Measurements from ENCODE around the gene VKORC1L1.
"Not testable (repeated sequence)": the region's sequence is repeated elsewhere in the genome, so short reads cannot be mapped to it uniquely, and the experiment has no call there.

DNA sequence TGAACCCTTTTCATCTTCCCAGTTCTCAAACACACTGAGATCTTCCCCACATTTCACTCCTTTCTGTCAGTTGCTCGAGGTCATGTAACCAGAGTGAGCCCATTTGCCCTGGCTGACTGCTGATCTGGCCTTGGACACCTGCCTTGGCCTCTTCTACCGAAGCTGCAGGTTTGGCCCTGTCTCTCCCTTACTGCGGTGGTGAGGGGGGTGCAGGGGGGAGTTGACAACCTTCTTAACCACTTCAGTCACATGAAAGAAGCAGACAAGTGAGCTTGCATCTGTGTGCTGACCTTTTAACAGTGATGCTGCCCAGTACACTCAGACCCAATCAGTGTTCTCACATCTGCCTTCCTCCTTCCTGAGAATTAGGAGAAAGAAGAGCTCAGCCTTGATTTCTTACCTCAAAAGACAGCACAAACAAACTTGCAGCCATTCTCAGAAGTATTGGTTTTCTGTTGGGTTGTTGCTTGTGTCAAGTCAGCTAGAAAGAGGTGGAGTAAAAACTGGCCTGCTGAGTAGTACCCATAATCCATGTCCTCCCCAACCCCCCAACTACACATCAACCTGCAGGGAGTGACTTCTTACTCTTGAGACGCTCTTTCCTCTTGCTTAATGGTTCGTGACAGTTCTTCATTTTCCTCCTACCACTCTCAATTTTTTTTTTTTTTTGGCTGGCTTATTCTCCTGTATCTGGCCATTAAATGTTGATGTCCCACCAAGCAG lies 15.7 kb downstream of the VKORC1L1 start:
- not testable (repeated sequence) for TF ChIP-seq POLR2AphosphoS5 (IDR thresholded peaks at IDR 0.05; ENCODE audit: low read depth); CTCF (IDR thresholded peaks at IDR 0.05; ENCODE audit: insufficient read depth, low read length); GABPA (IDR thresholded peaks at IDR 0.05; ENCODE audit: low read depth); SPI1 (IDR thresholded peaks at IDR 0.05; ENCODE audit: borderline replicate concordance, low read depth)
- TF ChIP-seq, protein P1, sequence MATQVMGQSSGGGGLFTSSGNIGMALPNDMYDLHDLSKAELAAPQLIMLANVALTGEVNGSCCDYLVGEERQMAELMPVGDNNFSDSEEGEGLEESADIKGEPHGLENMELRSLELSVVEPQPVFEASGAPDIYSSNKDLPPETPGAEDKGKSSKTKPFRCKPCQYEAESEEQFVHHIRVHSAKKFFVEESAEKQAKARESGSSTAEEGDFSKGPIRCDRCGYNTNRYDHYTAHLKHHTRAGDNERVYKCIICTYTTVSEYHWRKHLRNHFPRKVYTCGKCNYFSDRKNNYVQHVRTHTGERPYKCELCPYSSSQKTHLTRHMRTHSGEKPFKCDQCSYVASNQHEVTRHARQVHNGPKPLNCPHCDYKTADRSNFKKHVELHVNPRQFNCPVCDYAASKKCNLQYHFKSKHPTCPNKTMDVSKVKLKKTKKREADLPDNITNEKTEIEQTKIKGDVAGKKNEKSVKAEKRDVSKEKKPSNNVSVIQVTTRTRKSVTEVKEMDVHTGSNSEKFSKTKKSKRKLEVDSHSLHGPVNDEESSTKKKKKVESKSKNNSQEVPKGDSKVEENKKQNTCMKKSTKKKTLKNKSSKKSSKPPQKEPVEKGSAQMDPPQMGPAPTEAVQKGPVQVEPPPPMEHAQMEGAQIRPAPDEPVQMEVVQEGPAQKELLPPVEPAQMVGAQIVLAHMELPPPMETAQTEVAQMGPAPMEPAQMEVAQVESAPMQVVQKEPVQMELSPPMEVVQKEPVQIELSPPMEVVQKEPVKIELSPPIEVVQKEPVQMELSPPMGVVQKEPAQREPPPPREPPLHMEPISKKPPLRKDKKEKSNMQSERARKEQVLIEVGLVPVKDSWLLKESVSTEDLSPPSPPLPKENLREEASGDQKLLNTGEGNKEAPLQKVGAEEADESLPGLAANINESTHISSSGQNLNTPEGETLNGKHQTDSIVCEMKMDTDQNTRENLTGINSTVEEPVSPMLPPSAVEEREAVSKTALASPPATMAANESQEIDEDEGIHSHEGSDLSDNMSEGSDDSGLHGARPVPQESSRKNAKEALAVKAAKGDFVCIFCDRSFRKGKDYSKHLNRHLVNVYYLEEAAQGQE (IDR thresholded peaks at IDR 0.05; ENCODE audit: insufficient replicate concordance, low read depth), result not testable (repeated sequence)
